Type B pancreatic cell (in vitro differentiated cells): ENCODE results near the gene FAM107A. TPM values are rescaled to one million over a fixed set of nuclear protein-coding genes. Genes with fewer than 3 reads are reported as not detected.

ENCODE experiments used
- DNase-seq: peaks from one replicate; pipeline ENCODE4 v3.0.0; 2021; ENCODE audit warnings: mixed read lengths; ENCODE audit not compliant: unreplicated experiment; ENCODE audit errors: extremely low spot score
- H3K27ac Mint-ChIP-seq: 2 replicates; pipeline ENCODE4 v1.8.0; 2021; ENCODE audit warnings: mild to moderate bottlenecking, mixed read lengths
- H3K27me3 Mint-ChIP-seq: 2 replicates; pipeline ENCODE4 v1.8.0; 2021; ENCODE audit warnings: mixed read lengths
- H3K36me3 Mint-ChIP-seq: 2 replicates; pipeline ENCODE4 v1.8.0; 2021; ENCODE audit warnings: mixed read lengths
- H3K4me1 Mint-ChIP-seq: one replicate; pipeline ENCODE4 v1.8.0; 2021; ENCODE audit warnings: mixed read lengths; ENCODE audit not compliant: unreplicated experiment
- H3K4me3 Mint-ChIP-seq: 2 replicates; pipeline ENCODE4 v1.8.0; 2021; ENCODE audit warnings: mild to moderate bottlenecking, mixed read lengths
- H3K9me3 Mint-ChIP-seq: 2 replicates; pipeline ENCODE4 v1.8.0; 2021; ENCODE audit warnings: mixed read lengths
- CTCF ChIP-seq: fragments of 200-600 bp; sonication (generic); conservative IDR thresholded peaks from 2 replicates; pipeline ENCODE4 v1.5.0; 2021; ENCODE audit warnings: antibody characterized with exemption, mild to moderate bottlenecking
- total RNA-seq: library from RNA; stranded (reverse); gene quantifications from 2 replicates; pipeline ENCODE4 v1.2.1, GENCODE V29; 2021; ENCODE audit warnings: low replicate concordance

Gene FAM107A
- total RNA-seq, 1 donor from 2014 or later = 2.9 TPM

- peak; percentile 48 for DNase-seq
- Mint-ChIP-seq H3K36me3 (no peaks in the 10 kb centered on the region), H3K27me3 (no peaks in the 10 kb centered on the region), H3K4me1 (peaks cover 15% of the 10 kb centered on the region), H3K4me3 (peak overlapping the region; percentile 36), H3K27ac (no peak overlapping the region), H3K9me3 (peaks cover 5% of the 10 kb centered on the region)
- no peak for TF ChIP-seq CTCF
Observed at GRCh38 chr3:58556761-58557221, 20.4 kb downstream of the FAM107A start.

GRCh38 chr3:58556001-58556400 is 21.2 kb downstream of the FAM107A start:
- DNase-seq = peak; percentile 29
- TF ChIP-seq CTCF = no peak
- Mint-ChIP-seq H3K27me3 (no peaks in the 10 kb centered on the region), H3K9me3 (peaks cover 5% of the 10 kb centered on the region), H3K4me1 (peaks cover 15% of the 10 kb centered on the region), H3K4me3 (no peak overlapping the region), H3K27ac (no peak overlapping the region), H3K36me3 (peaks cover 4% of the 10 kb centered on the region)

- H3K36me3 Mint-ChIP-seq = peaks cover 4% of the 10 kb centered on the region
- TF ChIP-seq CTCF = no peak
- peak; percentile 16 for DNase-seq
- H3K9me3 Mint-ChIP-seq = peaks cover 5% of the 10 kb centered on the region
- H3K27me3 Mint-ChIP-seq = no peaks in the 10 kb centered on the region
- no peak overlapping the region for H3K4me3 Mint-ChIP-seq
- H3K4me1 Mint-ChIP-seq = peaks cover 15% of the 10 kb centered on the region
- H3K27ac Mint-ChIP-seq = no peak overlapping the region
Observed at GRCh38 chr3:58555203-58555602, 22.0 kb downstream of the FAM107A start.

GRCh38 chr3:58553003-58553402 is 24.2 kb downstream of the FAM107A start:
- no peak for TF ChIP-seq CTCF
- peaks cover 15% of the 10 kb centered on the region for H3K4me1 Mint-ChIP-seq
- no peaks in the 10 kb centered on the region for H3K27me3 Mint-ChIP-seq
- H3K9me3 Mint-ChIP-seq = peaks cover 5% of the 10 kb centered on the region
- DNase-seq = no peak
- peaks cover 4% of the 10 kb centered on the region for H3K36me3 Mint-ChIP-seq
- no peak overlapping the region for H3K27ac Mint-ChIP-seq
- H3K4me3 Mint-ChIP-seq = no peak overlapping the region

GRCh38 chr3:58551636-58552180 is 25.5 kb downstream of the FAM107A start:
- Mint-ChIP-seq H3K4me1 (peaks cover 3% of the 10 kb centered on the region), H3K36me3 (peaks cover 4% of the 10 kb centered on the region), H3K27ac (no peak overlapping the region), H3K9me3 (peaks cover 5% of the 10 kb centered on the region), H3K27me3 (no peaks in the 10 kb centered on the region), H3K4me3 (no peak overlapping the region)
- DNase-seq = no peak
- TF ChIP-seq CTCF = no peak
